ENCODE results near the gene MORC4. TPM values are rescaled to one million over a fixed set of nuclear protein-coding genes. Genes with fewer than 3 reads are reported as not detected.
A peak's percentile ranks its signal among the peaks of the same experiment; 100 is the strongest.

MORC4 gene
- total RNA-seq, 1 experiment from 2014 or later, result 21.8 TPM

GRCh38 chrX:106906361-106906760 lies 93.7 kb downstream of the MORC4 start:
- peak; percentile 46 for DNase-seq (ENCODE audit: low spot score)

- DNase-seq (ENCODE audit: low spot score), result no peak
Observed at GRCh38 chrX:106905064-106905708, 94.8 kb downstream of the MORC4 start.

GRCh38 chrX:106903856-106904528 lies 96.0 kb downstream of the MORC4 start:
- no peak for DNase-seq (ENCODE audit: low spot score)

- DNase-seq (ENCODE audit: low spot score), result no peak
Observed at GRCh38 chrX:106903291-106903824, 96.7 kb downstream of the MORC4 start, which contains the start of gene RIPPLY1. TSS of gene RIPPLY1 (minus strand) at chrX:106903341. CDS start at chrX:106903287, 54 bp downstream.

GRCh38 chrX:106902684-106903083 lies 97.3 kb downstream of the MORC4 start:
- DNase-seq (ENCODE audit: low spot score), result no peak

GRCh38 chrX:106901781-106902219 lies 98.2 kb downstream of the MORC4 start:
- DNase-seq (ENCODE audit: low spot score), result no peak

GRCh38 chrX:106901341-106901740 lies 98.7 kb downstream of the MORC4 start:
- DNase-seq (ENCODE audit: low spot score), result no peak

- DNase-seq (ENCODE audit: low spot score), result no peak
Observed at GRCh38 chrX:106899841-106900240, 100.2 kb downstream of the MORC4 start.

- DNase-seq (ENCODE audit: low spot score), result no peak
Observed at GRCh38 chrX:106899276-106899675, 100.7 kb downstream of the MORC4 start.

GRCh38 chrX:106898462-106898861 lies 101.5 kb downstream of the MORC4 start:
- peak; percentile 89 for DNase-seq (ENCODE audit: low spot score)

- no peak for DNase-seq (ENCODE audit: low spot score)
Observed at GRCh38 chrX:106897259-106897658, 102.8 kb downstream of the MORC4 start.

- DNase-seq (ENCODE audit: low spot score), result peak; percentile 64
Observed at GRCh38 chrX:106894978-106895452, 105.0 kb downstream of the MORC4 start.

GRCh38 chrX:106894392-106894909 lies 105.6 kb downstream of the MORC4 start:
- DNase-seq (ENCODE audit: low spot score), result peak; percentile 89

GRCh38 chrX:106891762-106892460 lies 108.1 kb downstream of the MORC4 start:
- DNase-seq (ENCODE audit: low spot score), result no peak

Other genes with a start within 250 kb of the MORC4 start
- gene TBC1D8B, start 197.5 kb downstream of the MORC4 start, total RNA-seq (2014; rRNA removed; shearing (Covaris generic)), result 1.5 and 2.5 TPM in 2 replicates
- 0.28 TPM in 1 of 2 replicates, not detected in the other for gene RIPPLY1, start 96.9 kb downstream of the MORC4 start, total RNA-seq (2014; rRNA removed; shearing (Covaris generic))
- gene CLDN2, start 79.8 kb downstream of the MORC4 start, total RNA-seq (2014; rRNA removed; shearing (Covaris generic)), result 55.7 and 55.9 TPM in 2 replicates
- 11.1 and 13.9 TPM in 2 replicates for gene RBM41, start 118.6 kb upstream of the MORC4 start, total RNA-seq (2014; rRNA removed; shearing (Covaris generic))
- gene NUP62CL, start 206.2 kb upstream of the MORC4 start, total RNA-seq (2014; rRNA removed; shearing (Covaris generic)), result 44.2 and 46.7 TPM in 2 replicates
- gene DNAAF6, start 206.4 kb upstream of the MORC4 start, total RNA-seq (2014; rRNA removed; shearing (Covaris generic)), result not detected in 2 replicates

All from HT-29 (cell line).